ENCODE results near the gene CTNNA2.

CTNNA2 gene

GRCh38 chr2:80035749-80036285 is 523.0 kb downstream of the CTNNA2 start:
- no peak overlapping the region for H3K4me3 ChIP-seq (ENCODE audit: low read depth, low read length)
- DNase-seq (ENCODE audit: low read depth): no peak
- TF ChIP-seq CTCF (IDR thresholded peaks at IDR 0.05; ENCODE audit: control insufficient read depth, extremely low read depth, insufficient read depth): no peak

GRCh38 chr2:80037310-80037709 is 524.5 kb downstream of the CTNNA2 start:
- TF ChIP-seq CTCF (IDR thresholded peaks at IDR 0.05; ENCODE audit: control insufficient read depth, extremely low read depth, insufficient read depth): no peak
- no peak for DNase-seq (ENCODE audit: low read depth)
- no peak overlapping the region for H3K4me3 ChIP-seq (ENCODE audit: low read depth, low read length)

GRCh38 chr2:80040226-80040625 is 527.4 kb downstream of the CTNNA2 start:
- no peak for TF ChIP-seq CTCF (IDR thresholded peaks at IDR 0.05; ENCODE audit: control insufficient read depth, extremely low read depth, insufficient read depth)
- no peak overlapping the region for H3K4me3 ChIP-seq (ENCODE audit: low read depth, low read length)
- DNase-seq (ENCODE audit: low read depth): no peak

- no peak for TF ChIP-seq CTCF (IDR thresholded peaks at IDR 0.05; ENCODE audit: control insufficient read depth, extremely low read depth, insufficient read depth)
- DNase-seq (ENCODE audit: low read depth): no peak
- no peak overlapping the region for H3K4me3 ChIP-seq (ENCODE audit: low read depth, low read length)
Measured at GRCh38 chr2:80042635-80043034, 529.8 kb downstream of the CTNNA2 start.

GRCh38 chr2:80048296-80048695 is 535.4 kb downstream of the CTNNA2 start:
- no peak for DNase-seq (ENCODE audit: low read depth)
- no peak overlapping the region for H3K4me3 ChIP-seq (ENCODE audit: low read depth, low read length)
- TF ChIP-seq CTCF (IDR thresholded peaks at IDR 0.05; ENCODE audit: control insufficient read depth, extremely low read depth, insufficient read depth): no peak

DNA sequence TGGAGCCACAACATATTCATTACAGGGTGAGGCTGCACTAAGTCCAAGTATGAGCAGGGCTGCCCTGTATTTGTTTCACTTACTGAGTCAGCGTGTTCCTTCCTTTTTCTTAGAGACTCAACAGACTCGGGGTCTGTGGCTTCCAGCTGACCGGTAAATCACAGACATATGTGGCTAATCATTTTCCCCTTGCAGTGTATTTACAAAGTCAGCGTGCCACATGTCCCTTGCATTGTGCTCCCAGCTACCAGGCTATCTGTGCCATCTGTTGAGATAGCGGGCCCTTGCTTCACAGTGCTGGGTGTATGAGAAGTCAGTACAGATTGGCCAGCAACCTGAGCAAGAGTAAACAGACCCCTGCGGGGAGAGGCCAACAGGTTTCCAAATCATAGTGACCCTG is 537.4 kb downstream of the CTNNA2 start:
- no peak for TF ChIP-seq CTCF (IDR thresholded peaks at IDR 0.05; ENCODE audit: control insufficient read depth, extremely low read depth, insufficient read depth)
- DNase-seq (ENCODE audit: low read depth): no peak
- no peak overlapping the region for H3K4me3 ChIP-seq (ENCODE audit: low read depth, low read length)

Data from LNCaP clone FGC (cell line).